GM12873 (cell line): ENCODE data around the gene L3HYPDH.

ENCODE experiments used
- CTCF ChIP-seq: IDR thresholded peaks from 2 replicates; pipeline ENCODE4 v1.5.1; 2012; ENCODE audit warnings: low read depth, mild to moderate bottlenecking, moderate library complexity, low read length, control low read depth; ENCODE audit not compliant: insufficient read depth; ENCODE audit errors: missing control alignments

The L3HYPDH gene

GRCh38 chr14:59490756-59491155, 6.5 kb upstream of the L3HYPDH start:
- TF ChIP-seq CTCF, result no peak

GRCh38 chr14:59484639-59485175, 499 bp upstream of the L3HYPDH start:
- no peak for TF ChIP-seq CTCF

GRCh38 chr14:59483363-59483762, 845 bp downstream of the L3HYPDH start:
- TF ChIP-seq CTCF, result no peak

GRCh38 chr14:59482541-59483331, 1.5 kb downstream of the L3HYPDH start:
- TF ChIP-seq CTCF, result no peak

- no peak for TF ChIP-seq CTCF
Observed at GRCh38 chr14:59481871-59482540, 2.2 kb downstream of the L3HYPDH start.

GRCh38 chr14:59481407-59481806, 2.8 kb downstream of the L3HYPDH start:
- TF ChIP-seq CTCF, result no peak

GRCh38 chr14:59480166-59480565, 4.0 kb downstream of the L3HYPDH start:
- no peak for TF ChIP-seq CTCF
